OCI-LY7 (cell line): ENCODE measurements around the gene PCIF1.

Source experiments
- EZH2phosphoT487 ChIP-seq: fragments of 200-600 bp; sonication (generic); IDR thresholded peaks from 2 replicates; pipeline ENCODE4 v1.6.1; 2018; ENCODE audit warnings: low read depth, borderline replicate concordance, mild to moderate bottlenecking, mixed run types, antibody characterized with exemption, low read length, moderate library complexity, mixed read lengths
- TF ChIP-seq, protein P1 (sequence below): fragments of 200-600 bp; sonication (generic); conservative IDR thresholded peaks from 2 replicates; pipeline ENCODE4 v1.5.1; 2014; ENCODE audit warnings: mild to moderate bottlenecking, antibody characterized with exemption, low read length, moderate library complexity, mixed read lengths

DNA sequence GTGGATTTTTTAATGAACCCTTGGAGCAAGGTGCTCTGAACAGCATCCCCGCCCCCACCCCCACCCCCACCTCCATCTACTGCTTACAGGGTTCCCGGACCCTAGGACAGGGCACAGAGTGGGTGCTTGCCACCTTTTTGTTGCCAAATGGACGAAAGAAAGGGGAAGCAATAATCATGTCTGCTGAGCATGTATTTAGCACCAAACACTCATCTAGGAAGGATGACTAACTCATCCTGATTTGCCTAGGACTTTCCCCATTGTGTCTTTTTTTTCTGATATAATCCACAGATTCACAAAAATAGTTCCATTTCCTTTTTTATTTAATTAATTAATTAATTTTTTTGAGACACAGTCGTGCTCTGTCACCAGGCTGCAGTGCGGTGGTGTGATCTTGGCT is 21.4 kb upstream of the PCIF1 start:
- TF ChIP-seq, protein P1, sequence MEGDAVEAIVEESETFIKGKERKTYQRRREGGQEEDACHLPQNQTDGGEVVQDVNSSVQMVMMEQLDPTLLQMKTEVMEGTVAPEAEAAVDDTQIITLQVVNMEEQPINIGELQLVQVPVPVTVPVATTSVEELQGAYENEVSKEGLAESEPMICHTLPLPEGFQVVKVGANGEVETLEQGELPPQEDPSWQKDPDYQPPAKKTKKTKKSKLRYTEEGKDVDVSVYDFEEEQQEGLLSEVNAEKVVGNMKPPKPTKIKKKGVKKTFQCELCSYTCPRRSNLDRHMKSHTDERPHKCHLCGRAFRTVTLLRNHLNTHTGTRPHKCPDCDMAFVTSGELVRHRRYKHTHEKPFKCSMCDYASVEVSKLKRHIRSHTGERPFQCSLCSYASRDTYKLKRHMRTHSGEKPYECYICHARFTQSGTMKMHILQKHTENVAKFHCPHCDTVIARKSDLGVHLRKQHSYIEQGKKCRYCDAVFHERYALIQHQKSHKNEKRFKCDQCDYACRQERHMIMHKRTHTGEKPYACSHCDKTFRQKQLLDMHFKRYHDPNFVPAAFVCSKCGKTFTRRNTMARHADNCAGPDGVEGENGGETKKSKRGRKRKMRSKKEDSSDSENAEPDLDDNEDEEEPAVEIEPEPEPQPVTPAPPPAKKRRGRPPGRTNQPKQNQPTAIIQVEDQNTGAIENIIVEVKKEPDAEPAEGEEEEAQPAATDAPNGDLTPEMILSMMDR = no peak
- no peak for TF ChIP-seq EZH2phosphoT487
